WTC11 (cell line): Measurements from ENCODE around the gene HTR1B. TPM values are rescaled to one million over a fixed set of nuclear protein-coding genes. Genes with fewer than 3 reads are reported as not detected.

Source experiments
- ATAC-seq: fragments of 200-7000 bp; cut with Tn5 transposase; 2 replicates; pipeline ENCODE4 v1.10.0; 2021; ENCODE audit warnings: mild to moderate bottlenecking, moderate library complexity
- CTCF ChIA-PET: fragments of 300-600 bp; sonication (Branson Sonifier 250); formaldehyde crosslinking; loops from one replicate; lab custom pipeline; 2021; ENCODE audit warnings: antibody characterized with exemption; lab: Charles Lee
- POLR2A ChIA-PET: fragments of 350-600 bp; sonication (Branson Sonifier 250); formaldehyde crosslinking; loops from one replicate; lab custom pipeline; 2021; ENCODE audit warnings: antibody characterized with exemption; lab: Charles Lee
- DNase-seq: peaks from one replicate; pipeline ENCODE4 v3.0.0; 2021; ENCODE audit warnings: low spot score
- H3K27ac Mint-ChIP-seq: 2 replicates; pipeline ENCODE4 v1.8.0; 2021; ENCODE audit warnings: mixed read lengths
- H3K27me3 Mint-ChIP-seq: 2 replicates; pipeline ENCODE4 v1.8.0; 2021; ENCODE audit warnings: low read depth, mild to moderate bottlenecking, moderate library complexity, mixed read lengths
- H3K36me3 Mint-ChIP-seq: 2 replicates; pipeline ENCODE4 v1.8.0; 2021; ENCODE audit warnings: mixed read lengths
- H3K4me1 Mint-ChIP-seq: 2 replicates; pipeline ENCODE4 v1.8.0; 2022; ENCODE audit warnings: mixed read lengths
- H3K4me3 Mint-ChIP-seq: 2 replicates; pipeline ENCODE4 v1.8.0; 2021; ENCODE audit warnings: mild to moderate bottlenecking, moderate library complexity, mixed read lengths
- H3K9me3 Mint-ChIP-seq: 2 replicates; pipeline ENCODE4 v1.8.0; 2021; ENCODE audit warnings: mixed read lengths
- CDX4 ChIP-seq: fragments of 250-450 bp; sonication (Bioruptor Pico); IDR thresholded peaks from 2 replicates; pipeline ENCODE4 v1.9.0; 2021; ENCODE audit warnings: moderate library complexity, mild to moderate bottlenecking, inconsistent platforms, borderline replicate concordance
- CTCF ChIP-seq: fragments of 200-600 bp; IDR thresholded peaks from 2 replicates; pipeline ENCODE4 v1.8.0; 2022; ENCODE audit warnings: antibody characterized with exemption
- ELF4 ChIP-seq: sonication (generic); formaldehyde crosslinking; IDR thresholded peaks from 2 replicates; pipeline ENCODE4 v1.8.1; 2022; ENCODE audit warnings: low read depth, mild to moderate bottlenecking, moderate library complexity, missing genetic modification reagents
- FOXK1 ChIP-seq: sonication (generic); formaldehyde crosslinking; IDR thresholded peaks from 2 replicates; pipeline ENCODE4 v1.8.0; 2022; ENCODE audit warnings: mild to moderate bottlenecking, moderate library complexity, missing genetic modification reagents
- FOXP1 ChIP-seq: sonication (generic); formaldehyde crosslinking; IDR thresholded peaks from 2 replicates; pipeline ENCODE4 v1.8.0; 2022; ENCODE audit warnings: missing genetic modification reagents, mild to moderate bottlenecking, moderate library complexity, borderline replicate concordance
- HMGA2 ChIP-seq: fragments of 250-450 bp; sonication (Bioruptor Pico); IDR thresholded peaks from 2 replicates; pipeline ENCODE4 v1.4.0; 2021; ENCODE audit warnings: mild to moderate bottlenecking, moderate library complexity
- IRF2 ChIP-seq: sonication (generic); formaldehyde crosslinking; IDR thresholded peaks from 2 replicates; pipeline ENCODE4 v1.8.0; 2022; ENCODE audit warnings: low read depth, missing genetic modification reagents, borderline replicate concordance
- JUN ChIP-seq: sonication (generic); formaldehyde crosslinking; IDR thresholded peaks from 2 replicates; pipeline ENCODE4 v1.8.0; 2023; ENCODE audit warnings: mild to moderate bottlenecking, missing genetic modification reagents
- MAX ChIP-seq: sonication (generic); formaldehyde crosslinking; IDR thresholded peaks from 2 replicates; pipeline ENCODE4 v1.8.0; 2022; ENCODE audit warnings: mild to moderate bottlenecking, missing genetic modification reagents
- MLX ChIP-seq: sonication (generic); formaldehyde crosslinking; IDR thresholded peaks from 2 replicates; pipeline ENCODE4 v1.8.1; 2023; ENCODE audit warnings: mild to moderate bottlenecking, missing genetic modification reagents, moderate library complexity
- NR3C1 ChIP-seq: sonication (generic); formaldehyde crosslinking; conservative IDR thresholded peaks from 2 replicates; pipeline ENCODE4 v1.8.1; 2023; ENCODE audit warnings: low read depth, mild to moderate bottlenecking, missing genetic modification reagents
- SMAD3 ChIP-seq: sonication (generic); formaldehyde crosslinking; IDR thresholded peaks from 2 replicates; pipeline ENCODE4 v1.8.0; 2022; ENCODE audit warnings: missing genetic modification reagents, mild to moderate bottlenecking, borderline replicate concordance
- SP1 ChIP-seq: sonication (generic); formaldehyde crosslinking; conservative IDR thresholded peaks from 2 replicates; pipeline ENCODE4 v1.8.1; 2022; ENCODE audit warnings: missing genetic modification reagents
- USF1 ChIP-seq: sonication (generic); formaldehyde crosslinking; IDR thresholded peaks from 2 replicates; pipeline ENCODE4 v1.8.0; 2022; ENCODE audit warnings: mild to moderate bottlenecking, missing genetic modification reagents
- ZBTB21 ChIP-seq: sonication (generic); formaldehyde crosslinking; IDR thresholded peaks from 2 replicates; pipeline ENCODE4 v1.8.1; 2023; ENCODE audit warnings: mild to moderate bottlenecking, missing genetic modification reagents, borderline replicate concordance
- ZNF317 ChIP-seq: sonication (generic); formaldehyde crosslinking; IDR thresholded peaks from 2 replicates; pipeline ENCODE4 v1.8.1; 2023; ENCODE audit warnings: low read depth, mild to moderate bottlenecking, moderate library complexity, missing genetic modification reagents, borderline replicate concordance
- ZNF425 ChIP-seq: fragments of 250-450 bp; sonication (Bioruptor Pico); conservative IDR thresholded peaks from 2 replicates; pipeline ENCODE4 v1.9.0; 2021; ENCODE audit warnings: mild to moderate bottlenecking
- total RNA-seq: library from RNA; stranded (reverse); gene quantifications from 3 replicates; pipeline ENCODE4 v1.2.3, GENCODE V29; 2021
- TF ChIP-seq, protein P1 (sequence below): sonication (generic); formaldehyde crosslinking; IDR thresholded peaks from 2 replicates; pipeline ENCODE4 v1.8.0; 2022; ENCODE audit warnings: mild to moderate bottlenecking, missing genetic modification reagents

Gene HTR1B
- total RNA-seq, 1 experiment from 2014 or later, result 1.5 TPM

- no peak for TF ChIP-seq IRF2
Measured at GRCh38 chr6:77470983-77471382, 7.7 kb upstream of the HTR1B start (continued).

DNA sequence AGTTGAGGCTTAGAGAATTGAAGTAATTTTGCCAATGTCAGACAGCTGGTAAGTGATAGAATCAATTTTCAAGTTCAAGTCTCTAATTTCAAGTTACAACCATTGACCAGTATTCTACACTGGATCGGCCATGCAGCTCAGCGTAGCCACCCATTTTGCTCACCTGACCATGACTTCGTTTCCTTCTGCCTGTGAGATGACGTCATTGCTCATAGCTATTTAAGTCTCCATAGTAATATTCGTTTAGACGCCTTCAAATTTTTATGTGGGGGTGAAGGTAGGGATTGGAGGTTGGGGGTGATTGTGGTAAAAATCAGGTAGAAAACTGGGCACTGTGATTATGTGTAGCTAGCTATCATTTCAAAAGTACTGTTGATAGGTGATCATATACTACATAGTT lies 5.6 kb upstream of the HTR1B start:
- H3K4me3 Mint-ChIP-seq, result no peak overlapping the region
- no peak overlapping the region for H3K27ac Mint-ChIP-seq
- CTCF ChIA-PET, result no interaction called here

More for the DNA sequence above, 5.6 kb upstream of the HTR1B start:
- ATAC-seq, result no peak
- POLR2A ChIA-PET, result no interaction called here
- no peak for DNase-seq
- H3K36me3 Mint-ChIP-seq, result peaks cover 4% of the 10 kb centered on the region
- peaks cover 4% of the 10 kb centered on the region for H3K9me3 Mint-ChIP-seq
- no peak for TF ChIP-seq CTCF
- TF ChIP-seq NR3C1 (CRISPR knock-in tag), result no peak
- TF ChIP-seq ZNF425 (CRISPR knock-in tag), result no peak
- TF ChIP-seq FOXP1 (CRISPR knock-in tag), result no peak
- TF ChIP-seq, protein P1, sequence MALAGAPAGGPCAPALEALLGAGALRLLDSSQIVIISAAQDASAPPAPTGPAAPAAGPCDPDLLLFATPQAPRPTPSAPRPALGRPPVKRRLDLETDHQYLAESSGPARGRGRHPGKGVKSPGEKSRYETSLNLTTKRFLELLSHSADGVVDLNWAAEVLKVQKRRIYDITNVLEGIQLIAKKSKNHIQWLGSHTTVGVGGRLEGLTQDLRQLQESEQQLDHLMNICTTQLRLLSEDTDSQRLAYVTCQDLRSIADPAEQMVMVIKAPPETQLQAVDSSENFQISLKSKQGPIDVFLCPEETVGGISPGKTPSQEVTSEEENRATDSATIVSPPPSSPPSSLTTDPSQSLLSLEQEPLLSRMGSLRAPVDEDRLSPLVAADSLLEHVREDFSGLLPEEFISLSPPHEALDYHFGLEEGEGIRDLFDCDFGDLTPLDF (CRISPR knock-in tag), result no peak
- no peak for TF ChIP-seq IRF2
- TF ChIP-seq FOXK1 (CRISPR knock-in tag), result no peak
- no peak for TF ChIP-seq MAX (CRISPR knock-in tag)
- no peak for TF ChIP-seq MLX (CRISPR knock-in tag)
- no peak for TF ChIP-seq USF1 (CRISPR knock-in tag)
- TF ChIP-seq SMAD3 (CRISPR knock-in tag), result no peak
- TF ChIP-seq SP1, result no peak
- TF ChIP-seq ELF4, result no peak
- TF ChIP-seq CDX4 (CRISPR knock-in tag), result no peak
- no peak for TF ChIP-seq ZBTB21 (CRISPR knock-in tag)
- no peak for TF ChIP-seq ZNF317 (CRISPR knock-in tag)
- TF ChIP-seq JUN, result no peak
- TF ChIP-seq HMGA2, result no peak
- H3K4me1 Mint-ChIP-seq, result peaks cover 18% of the 10 kb centered on the region
- peaks cover 56% of the 10 kb centered on the region for H3K27me3 Mint-ChIP-seq
